SK-N-SH (cell line): ENCODE measurements around the gene STXBP6.

ENCODE experiments used
- CHD2 ChIP-seq: fragments of 150-350 bp; IDR thresholded peaks from 2 replicates; pipeline ENCODE4 v1.6.1; 2018; ENCODE audit warnings: low read length; ENCODE audit not compliant: partially characterized antibody
- CTCF ChIP-seq: fragments of 200-600 bp; sonication (generic); IDR thresholded peaks from 2 replicates; pipeline ENCODE4 v1.6.1; 2017; ENCODE audit warnings: antibody characterized with exemption, mild to moderate bottlenecking, moderate library complexity
- EP300 ChIP-seq, 2 experiments: IDR thresholded peaks; 2 replicates each; pipeline versions ENCODE4 v1.4.0 to v1.6.1; 2012; ENCODE audit warnings: borderline replicate concordance in 1 of 2, low read depth in 1 of 2, low read length in 1 of 2
- EZH2phosphoT487 ChIP-seq: fragments of 200-600 bp; sonication (generic); IDR thresholded peaks from 2 replicates; pipeline ENCODE4 v1.6.1; 2017; ENCODE audit warnings: low read depth, mixed run types, mild to moderate bottlenecking, antibody characterized with exemption, moderate library complexity, borderline replicate concordance
- JUND ChIP-seq: IDR thresholded peaks from 2 replicates; pipeline ENCODE4 v1.4.0; 2012
- MXI1 ChIP-seq: IDR thresholded peaks from 2 replicates; pipeline ENCODE4 v1.6.1; 2012; ENCODE audit warnings: mild to moderate bottlenecking, low read depth, low read length, improper control_type of control experiment
- NRF1 ChIP-seq: IDR thresholded peaks from 2 replicates; pipeline ENCODE4 v1.6.1; 2012; ENCODE audit warnings: low read depth, mild to moderate bottlenecking, low read length
- POLR2AphosphoS5 ChIP-seq: IDR thresholded peaks from 2 replicates; pipeline ENCODE4 v1.6.1; 2012; ENCODE audit warnings: low read depth, low read length
- RAD21 ChIP-seq: IDR thresholded peaks from 2 replicates; pipeline ENCODE4 v1.6.1; 2012; ENCODE audit warnings: mild to moderate bottlenecking, low read length
- RCOR1 ChIP-seq: fragments of 150-350 bp; IDR thresholded peaks from 2 replicates; pipeline ENCODE4 v1.6.1; 2017; ENCODE audit warnings: antibody characterized with exemption, low read length
- RFX5 ChIP-seq: IDR thresholded peaks from 2 replicates; pipeline ENCODE4 v1.6.1; 2012; ENCODE audit warnings: mild to moderate bottlenecking, improper control_type of control experiment, low read length
- TAF1 ChIP-seq: IDR thresholded peaks from 2 replicates; pipeline ENCODE4 v1.6.1; 2012; ENCODE audit warnings: low read depth, mild to moderate bottlenecking, low read length, moderate library complexity, borderline replicate concordance
- YY1 ChIP-seq: IDR thresholded peaks from 2 replicates; pipeline ENCODE4 v1.4.0; 2012; ENCODE audit warnings: low read depth, mild to moderate bottlenecking
- TF ChIP-seq, protein P1 (sequence below): fragments of 150-350 bp; IDR thresholded peaks from 2 replicates; pipeline ENCODE4 v1.6.1; 2016; ENCODE audit warnings: mild to moderate bottlenecking, low read depth, low read length

GRCh38 chr14:24991821-24992220, 58.1 kb downstream of the STXBP6 start:
- TF ChIP-seq JUND: no peak
- TF ChIP-seq CTCF: no peak
- TF ChIP-seq, protein P1, sequence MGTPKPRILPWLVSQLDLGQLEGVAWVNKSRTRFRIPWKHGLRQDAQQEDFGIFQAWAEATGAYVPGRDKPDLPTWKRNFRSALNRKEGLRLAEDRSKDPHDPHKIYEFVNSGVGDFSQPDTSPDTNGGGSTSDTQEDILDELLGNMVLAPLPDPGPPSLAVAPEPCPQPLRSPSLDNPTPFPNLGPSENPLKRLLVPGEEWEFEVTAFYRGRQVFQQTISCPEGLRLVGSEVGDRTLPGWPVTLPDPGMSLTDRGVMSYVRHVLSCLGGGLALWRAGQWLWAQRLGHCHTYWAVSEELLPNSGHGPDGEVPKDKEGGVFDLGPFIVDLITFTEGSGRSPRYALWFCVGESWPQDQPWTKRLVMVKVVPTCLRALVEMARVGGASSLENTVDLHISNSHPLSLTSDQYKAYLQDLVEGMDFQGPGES: no peak
- no peak for TF ChIP-seq RAD21
- no peak for TF ChIP-seq RFX5
- no peak for TF ChIP-seq EP300 (IDR thresholded peaks at IDR 0.05; ENCODE audit: borderline replicate concordance in 1 of 2, low read depth in 1 of 2, low read length in 1 of 2)
- TF ChIP-seq POLR2AphosphoS5: no peak
- TF ChIP-seq YY1: no peak
- no peak for TF ChIP-seq CHD2
- TF ChIP-seq TAF1: no peak
- no peak for TF ChIP-seq RCOR1
- TF ChIP-seq EZH2phosphoT487: no peak
- no peak for TF ChIP-seq MXI1
- no peak for TF ChIP-seq NRF1
